HG02885 (cell line): ENCODE measurements around the gene SLCO2B1.
"Not testable (repeated sequence)": the region's sequence is repeated elsewhere in the genome, so short reads cannot be mapped to it uniquely, and the experiment has no call there.

Experiments used
- ATAC-seq: cut with Tn5 transposase; IDR thresholded peaks from one replicate; pipeline ENCODE4 v1.9.1; 2021; ENCODE audit warnings: mild to moderate bottlenecking; ENCODE audit not compliant: unreplicated experiment, poor library complexity

Gene SLCO2B1, protein sequence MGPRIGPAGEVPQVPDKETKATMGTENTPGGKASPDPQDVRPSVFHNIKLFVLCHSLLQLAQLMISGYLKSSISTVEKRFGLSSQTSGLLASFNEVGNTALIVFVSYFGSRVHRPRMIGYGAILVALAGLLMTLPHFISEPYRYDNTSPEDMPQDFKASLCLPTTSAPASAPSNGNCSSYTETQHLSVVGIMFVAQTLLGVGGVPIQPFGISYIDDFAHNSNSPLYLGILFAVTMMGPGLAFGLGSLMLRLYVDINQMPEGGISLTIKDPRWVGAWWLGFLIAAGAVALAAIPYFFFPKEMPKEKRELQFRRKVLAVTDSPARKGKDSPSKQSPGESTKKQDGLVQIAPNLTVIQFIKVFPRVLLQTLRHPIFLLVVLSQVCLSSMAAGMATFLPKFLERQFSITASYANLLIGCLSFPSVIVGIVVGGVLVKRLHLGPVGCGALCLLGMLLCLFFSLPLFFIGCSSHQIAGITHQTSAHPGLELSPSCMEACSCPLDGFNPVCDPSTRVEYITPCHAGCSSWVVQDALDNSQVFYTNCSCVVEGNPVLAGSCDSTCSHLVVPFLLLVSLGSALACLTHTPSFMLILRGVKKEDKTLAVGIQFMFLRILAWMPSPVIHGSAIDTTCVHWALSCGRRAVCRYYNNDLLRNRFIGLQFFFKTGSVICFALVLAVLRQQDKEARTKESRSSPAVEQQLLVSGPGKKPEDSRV

DNA sequence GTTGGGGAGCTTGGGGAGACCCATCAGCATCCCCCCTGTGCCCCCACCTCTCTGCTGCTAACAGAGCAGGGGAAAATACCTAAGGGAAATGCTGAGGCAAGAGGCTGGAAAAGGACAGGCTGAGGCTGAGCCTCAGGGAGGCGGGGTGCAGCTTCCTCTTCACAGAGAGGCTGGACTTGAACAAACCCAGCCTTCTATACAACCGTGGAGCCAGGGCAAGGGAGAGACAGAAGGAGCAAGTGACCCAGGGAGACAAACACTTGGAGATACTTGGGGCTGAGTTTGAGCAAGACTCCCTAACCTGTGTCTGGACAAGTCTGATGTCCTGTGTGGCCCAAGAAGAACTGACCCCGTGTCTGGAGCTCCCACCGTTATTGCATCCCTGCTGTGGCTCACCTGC, at the start of gene SLCO2B1:
Gene SLCO2B1, plus strand, starts transcription at position 229 of the 400 bp plus-strand sequence. CDS start 275 bp downstream, outside the sequence.
- ATAC-seq = no peak

DNA sequence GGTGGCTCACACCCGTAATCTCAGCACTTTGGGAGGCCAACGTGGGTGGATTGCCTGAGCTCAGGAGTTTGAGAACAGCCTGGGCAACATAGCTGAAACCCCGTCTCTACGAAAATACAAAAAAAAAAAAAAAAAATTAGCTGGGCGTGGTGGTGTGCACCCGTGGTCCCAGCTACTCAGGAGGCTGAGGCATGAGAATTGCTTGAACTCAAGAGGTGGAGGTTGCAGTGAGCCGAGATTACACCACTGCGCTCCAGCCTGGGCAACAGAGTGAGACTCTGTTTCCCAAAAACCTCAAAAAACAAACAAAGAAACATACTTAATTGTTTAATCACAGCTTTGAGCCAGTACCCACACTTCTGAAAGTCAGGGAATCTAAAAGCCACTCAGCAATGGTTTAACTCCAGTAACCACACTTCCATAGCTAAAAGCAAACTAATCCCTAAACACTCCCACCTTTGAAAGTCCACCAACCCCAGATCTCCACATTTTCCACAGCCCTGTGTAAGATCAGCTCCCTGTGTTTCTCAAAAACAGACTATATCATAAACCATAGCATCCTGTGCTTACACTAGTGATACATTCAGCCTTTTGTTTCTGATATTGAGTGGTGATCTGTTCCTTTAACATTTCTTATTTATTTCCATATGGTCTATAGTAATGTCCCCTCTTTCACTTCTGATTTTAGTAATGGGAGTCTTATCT, 49.3 kb upstream of the SLCO2B1 start:
- no peak for ATAC-seq

DNA sequence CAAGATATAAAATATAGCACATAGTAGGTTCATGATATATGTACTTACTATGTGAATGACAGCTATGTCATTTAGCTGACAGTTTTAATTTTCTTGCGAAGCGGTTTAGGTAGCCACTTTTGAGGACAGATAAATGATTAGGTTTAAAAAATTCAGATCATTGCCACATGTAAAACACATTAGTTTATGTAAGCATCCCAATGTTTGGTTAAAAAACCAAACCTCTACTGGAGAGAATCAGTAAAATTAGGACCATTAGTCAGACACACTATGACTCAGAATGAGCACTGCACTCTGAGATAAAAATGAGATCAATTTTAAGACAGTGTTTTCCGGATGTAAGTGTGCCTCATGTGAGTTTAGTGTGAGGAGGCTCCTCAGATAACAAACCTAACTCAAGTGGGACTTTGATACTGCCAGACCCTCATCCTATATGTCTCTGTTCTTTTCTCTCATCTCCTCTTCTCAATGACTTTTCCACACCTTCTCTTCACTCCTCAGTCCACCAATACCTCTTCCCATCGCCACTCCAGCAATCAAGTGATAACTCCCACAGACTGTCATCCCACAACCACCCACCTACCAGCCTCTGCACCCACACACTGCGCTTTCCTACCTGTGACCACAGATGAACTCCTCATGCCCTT, 47.4 kb upstream of the SLCO2B1 start:
- no peak for ATAC-seq

DNA sequence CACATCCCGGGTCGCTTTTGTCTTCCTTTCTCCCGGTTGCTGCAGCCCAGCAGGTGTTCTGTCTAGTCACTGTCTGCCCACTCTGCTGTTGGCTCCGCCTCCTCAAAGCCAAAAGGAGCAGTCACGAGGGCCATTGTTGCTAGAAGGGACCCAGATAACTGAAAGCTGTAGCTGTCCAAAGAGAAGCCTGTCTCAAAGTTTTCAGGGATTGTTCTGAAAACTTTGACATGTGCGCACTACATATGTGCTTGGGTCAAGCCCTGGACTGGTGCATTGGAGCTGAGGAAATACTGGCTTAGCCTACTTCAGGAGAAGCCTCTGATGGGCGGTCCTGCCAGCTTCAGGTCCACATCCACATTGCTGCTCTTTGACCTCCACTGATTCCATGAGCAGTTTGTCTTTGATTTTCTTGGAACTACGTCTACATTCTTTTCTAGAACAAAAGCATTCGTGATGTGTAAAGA, 45.4 kb upstream of the SLCO2B1 start:
- no peak for ATAC-seq

DNA sequence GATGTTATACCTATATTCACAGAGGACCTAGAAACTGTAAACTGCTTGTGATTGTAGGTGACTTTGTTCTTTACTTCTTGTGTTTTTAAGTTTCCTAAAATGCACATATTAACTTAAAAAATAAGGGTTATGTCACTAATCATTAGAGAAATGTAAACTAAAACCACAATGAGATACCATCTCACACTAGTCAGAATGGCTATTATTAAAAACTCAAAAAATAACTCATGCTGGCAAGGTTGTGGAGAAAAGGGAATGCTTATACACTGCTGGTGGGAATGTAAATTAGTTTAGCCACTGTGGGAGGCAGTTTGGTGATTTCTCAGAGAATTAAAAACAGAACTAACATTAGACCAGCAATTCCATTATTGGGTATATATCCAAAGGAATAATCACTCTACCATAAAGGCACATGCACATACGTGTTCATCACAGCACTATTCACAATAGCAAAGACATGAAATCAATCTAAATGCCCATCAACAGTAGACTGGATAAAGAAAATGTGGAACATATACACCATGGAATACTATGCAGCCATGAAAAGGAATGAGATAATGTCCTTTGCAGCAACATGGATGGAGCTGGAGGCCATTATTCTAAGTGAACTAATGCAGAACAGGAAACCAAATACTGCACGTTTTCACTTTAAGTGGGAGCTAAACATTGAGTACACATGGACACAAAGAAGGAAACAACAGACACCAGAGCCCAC, 44.8 kb upstream of the SLCO2B1 start:
- ATAC-seq = not testable (repeated sequence)

DNA sequence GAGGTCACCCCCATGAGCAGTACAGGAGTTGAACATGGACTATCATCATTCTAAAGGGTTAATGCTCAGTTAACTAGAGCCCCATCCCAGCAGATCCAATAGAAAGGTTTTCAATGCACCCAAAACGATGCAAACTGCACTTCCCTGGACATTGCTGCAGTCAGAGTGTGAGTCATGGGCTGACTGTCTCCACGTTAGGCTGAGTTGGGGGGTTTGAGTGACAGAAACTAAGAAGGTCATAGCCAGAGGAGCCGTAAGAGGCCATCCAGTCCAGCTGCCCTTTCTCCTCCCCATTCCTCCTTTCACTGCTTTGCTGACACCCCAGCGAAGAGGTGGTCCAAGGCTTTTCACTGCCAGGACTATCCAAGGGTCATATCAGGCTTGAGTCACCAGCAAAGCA, 43.7 kb upstream of the SLCO2B1 start:
- no peak for ATAC-seq

DNA sequence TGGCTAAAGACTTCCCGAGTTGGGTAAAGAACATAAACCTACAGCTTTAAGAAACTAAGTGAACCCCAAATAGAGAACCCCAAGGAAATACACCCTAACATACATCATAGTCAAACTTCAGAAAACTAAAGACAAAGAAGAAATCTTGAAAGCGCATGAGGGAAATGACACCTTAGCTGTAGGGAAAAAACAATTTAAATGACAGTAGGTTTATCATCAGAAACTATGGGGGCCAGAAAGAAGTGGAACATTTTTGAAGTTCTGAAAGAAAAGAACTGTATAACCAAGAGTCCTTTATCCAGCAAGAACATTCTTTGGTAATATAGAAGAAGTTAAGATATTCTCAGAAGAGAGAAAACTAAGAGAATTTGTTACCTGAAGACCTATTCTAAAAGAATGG, 38.7 kb upstream of the SLCO2B1 start:
- no peak for ATAC-seq

DNA sequence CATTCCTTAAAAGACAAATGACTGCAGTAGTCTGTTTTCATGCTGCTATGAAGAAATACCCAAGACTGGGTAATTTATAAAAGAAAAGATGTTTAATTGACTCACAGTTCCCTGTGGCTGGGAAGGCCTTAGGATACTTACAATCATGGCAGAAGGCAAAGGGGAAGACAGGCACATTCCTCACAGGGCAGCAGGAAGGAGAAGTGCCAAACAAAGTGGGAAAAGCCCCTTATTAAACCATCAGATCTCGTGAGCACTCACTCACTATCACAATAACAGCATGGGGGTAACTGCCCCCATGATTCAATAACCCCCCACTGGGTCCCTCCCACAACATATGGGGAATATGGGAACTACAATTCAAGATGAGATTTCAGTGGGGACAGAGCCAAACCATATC, 37.9 kb upstream of the SLCO2B1 start:
- no peak for ATAC-seq

DNA sequence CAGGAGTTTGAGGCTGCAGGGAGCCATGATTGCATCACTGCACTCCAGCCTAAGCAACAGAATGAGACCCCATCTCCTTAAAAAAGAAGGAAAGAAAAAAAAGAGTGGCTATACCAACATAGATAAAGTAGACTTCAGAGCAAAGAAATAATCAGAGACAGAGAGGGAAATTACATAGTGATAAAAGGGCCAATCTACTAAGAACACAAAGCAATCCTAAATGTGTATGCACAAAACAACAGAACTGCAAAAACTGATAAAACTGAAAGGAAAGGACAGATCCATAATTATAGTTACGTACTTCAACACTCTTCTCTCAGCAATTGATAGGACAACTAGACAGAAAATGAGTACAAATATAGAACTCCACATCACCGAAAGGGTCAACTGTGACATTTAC, 36.4 kb upstream of the SLCO2B1 start:
- ATAC-seq = no peak

DNA sequence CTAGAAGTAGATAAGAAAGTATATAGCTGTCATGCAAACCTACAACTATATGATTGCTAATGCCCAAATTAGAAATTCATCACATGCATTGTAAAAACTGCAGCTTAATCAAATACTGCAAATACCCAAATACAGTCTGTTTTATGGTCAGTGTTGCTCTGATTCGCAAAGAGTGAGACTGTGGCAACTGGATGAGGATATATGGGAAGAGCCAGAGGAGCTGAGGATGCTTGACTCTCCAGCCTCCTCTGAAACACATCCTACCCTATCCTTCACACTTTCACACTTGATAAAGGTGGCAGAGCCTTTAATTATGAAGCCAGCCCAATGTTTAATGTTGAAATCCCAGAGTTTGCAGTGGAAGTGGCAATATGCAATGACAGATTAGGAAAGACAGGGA, 32.3 kb upstream of the SLCO2B1 start:
- ATAC-seq = no peak

DNA sequence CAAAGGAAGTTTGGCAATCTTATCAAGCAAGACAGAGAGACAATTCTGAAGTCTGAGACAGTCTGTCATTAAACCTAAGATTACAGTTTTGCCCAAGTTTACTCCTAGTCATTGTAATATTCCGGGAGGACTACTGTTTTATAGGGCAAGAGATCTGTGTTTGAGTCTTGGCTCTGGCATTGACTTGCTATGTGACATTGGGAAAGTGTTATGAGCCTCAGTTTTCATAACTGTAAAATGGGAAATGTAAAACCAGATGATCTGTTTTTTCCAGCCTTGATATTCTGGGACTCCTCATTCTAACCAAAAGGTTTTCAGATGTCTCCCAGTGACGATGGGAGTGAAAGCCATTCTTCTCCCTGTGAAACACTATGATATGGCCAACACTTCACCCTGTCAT, 24.3 kb upstream of the SLCO2B1 start:
- ATAC-seq = no peak

DNA sequence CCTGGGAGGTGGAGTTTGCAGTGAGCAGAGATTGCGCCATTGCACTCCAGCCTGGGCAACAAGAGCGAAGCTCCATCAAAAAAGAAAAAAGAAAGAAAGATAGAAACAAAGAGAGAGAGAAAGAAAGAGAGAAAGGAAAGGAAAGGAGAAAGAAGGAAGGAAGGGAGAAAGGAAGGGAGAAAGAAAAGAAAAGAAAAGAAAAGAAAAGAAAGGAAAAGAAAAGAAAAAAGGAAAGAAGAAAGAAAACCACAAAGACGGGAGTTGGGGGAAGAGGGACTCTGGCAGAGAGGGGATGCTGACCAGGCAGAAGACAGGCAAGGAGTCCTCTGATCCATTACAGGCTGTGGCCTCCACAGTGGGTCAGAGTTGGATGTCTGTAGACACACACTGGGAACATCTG, 18.8 kb upstream of the SLCO2B1 start:
- no peak for ATAC-seq

DNA sequence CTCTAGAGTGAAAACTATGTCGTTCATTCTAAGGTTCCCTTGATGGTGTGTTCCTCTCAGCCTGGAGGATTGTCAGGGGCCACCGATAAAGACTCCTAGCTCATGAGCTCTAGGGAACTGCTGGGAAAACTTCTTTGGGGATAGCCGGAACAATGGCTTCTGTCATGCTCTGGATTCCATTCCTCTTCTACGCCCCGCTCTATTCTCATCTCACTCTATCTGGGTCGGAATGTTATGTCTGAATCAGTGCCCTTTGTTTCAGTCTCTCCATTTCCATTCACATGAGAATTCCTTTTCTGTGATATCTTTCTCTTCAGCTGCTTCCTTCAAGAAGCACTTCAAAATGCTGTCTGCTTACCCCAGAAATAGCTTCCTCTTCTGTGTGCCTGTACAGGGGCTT, 16.9 kb upstream of the SLCO2B1 start:
- no peak for ATAC-seq

DNA sequence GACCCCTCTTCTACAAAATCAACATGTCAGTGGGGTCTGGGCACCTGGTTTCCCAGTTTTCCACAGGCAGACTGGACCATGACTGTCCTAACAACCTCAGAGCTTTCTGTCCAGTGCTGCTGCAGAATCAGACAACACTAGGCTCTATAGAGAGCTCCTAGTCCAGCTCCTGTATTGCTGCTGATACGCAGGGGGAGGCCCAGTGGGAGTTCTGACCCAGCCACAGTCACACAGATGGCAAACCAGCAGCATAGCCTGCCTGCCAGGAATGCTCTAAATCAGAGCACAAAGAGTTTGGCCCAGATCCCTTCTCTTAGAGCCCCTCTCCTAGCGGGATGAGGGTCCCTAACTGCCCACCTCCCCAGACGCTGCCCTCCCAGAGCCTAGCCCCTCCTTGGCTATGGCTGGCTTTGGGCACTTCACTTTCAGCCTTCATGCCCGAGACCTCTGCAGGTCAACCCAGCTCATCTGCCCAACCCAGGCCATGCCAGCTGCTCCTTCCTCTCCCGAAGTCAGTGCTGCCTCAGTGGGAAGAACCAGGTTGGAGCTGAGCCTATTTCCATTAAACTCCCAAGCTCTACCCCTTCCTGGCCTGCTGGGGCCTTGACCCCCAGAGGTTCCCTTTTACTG, 15.8 kb upstream of the SLCO2B1 start:
- ATAC-seq = no peak

DNA sequence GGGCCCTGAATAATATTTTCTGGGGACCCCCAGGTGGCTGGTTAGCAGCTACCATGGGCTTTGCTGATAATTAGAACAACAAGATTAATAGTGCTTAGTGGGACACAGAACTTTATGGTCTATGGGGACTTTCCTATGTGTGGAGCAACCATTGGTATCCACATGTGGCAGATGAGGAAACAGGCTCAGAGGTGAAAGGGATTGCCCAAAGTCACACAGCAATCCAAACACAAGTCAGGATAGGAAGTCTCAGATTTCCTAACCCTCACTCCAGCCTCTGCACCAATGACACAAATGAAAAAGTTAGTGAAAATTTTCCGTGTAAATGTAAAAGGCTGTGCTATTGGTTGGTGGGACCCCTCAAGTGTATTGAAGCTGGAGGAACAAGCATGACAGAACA, 15.3 kb upstream of the SLCO2B1 start:
- no peak for ATAC-seq

DNA sequence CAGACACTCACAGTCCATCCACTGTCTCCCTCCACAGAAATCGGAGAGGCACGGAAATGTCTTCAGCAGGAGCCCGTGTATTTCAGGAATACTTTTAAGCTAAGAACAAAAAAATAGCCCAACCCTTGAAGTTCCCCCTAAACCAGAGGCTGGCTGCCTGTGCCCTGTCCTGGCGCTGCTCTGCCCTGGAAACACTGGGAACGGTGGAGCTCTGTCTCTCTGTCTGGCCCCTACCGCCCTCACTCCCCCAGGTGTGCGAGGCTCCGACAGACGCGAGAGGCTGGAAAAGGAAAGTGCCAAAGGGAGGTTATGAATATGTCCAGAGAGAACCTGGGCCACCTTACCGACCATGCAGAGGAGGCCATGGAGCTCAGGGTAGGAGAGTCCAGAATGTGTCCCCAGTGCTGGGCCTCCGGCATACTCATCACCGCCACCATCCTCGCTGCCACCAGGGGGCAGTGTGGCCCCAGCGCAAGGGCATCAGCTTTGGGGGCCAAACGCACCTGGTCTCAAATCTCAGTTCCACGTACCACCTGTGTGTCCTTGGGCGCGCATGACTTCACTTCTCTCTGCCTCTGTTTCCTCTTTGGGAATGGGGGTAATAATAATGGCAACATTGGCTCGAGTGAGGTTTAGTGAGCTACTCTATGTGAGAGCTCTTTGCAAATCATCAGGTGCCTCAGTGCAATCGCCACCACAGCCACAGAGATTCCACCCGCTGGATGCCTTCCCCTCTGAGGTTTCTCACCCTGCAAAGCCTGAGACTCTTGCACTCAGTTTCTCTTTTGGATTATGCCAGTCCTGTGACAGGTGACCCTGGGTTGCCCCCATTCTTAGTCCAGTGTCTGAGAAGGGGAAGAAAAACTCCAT, 10.4 kb upstream of the SLCO2B1 start:
- no peak for ATAC-seq

DNA sequence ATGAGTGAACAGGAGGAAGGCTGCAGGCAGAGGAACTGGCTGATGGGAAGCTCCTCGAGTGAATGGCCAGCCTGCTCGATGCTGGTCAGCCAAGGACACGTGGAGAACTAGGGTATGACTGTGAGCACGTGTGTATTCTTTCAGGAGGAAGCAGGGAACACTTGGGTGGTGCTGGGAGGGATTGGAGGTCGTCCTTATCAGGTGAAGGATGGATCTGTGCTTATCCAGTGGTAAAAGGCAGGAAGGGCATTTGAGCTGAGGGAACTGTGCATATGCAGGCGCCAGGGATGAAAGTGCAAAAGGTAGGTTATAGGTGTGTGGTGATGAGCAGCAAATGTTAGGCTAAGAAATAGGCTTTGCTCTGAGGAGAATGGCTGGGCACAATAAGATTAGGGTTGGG, 9.7 kb upstream of the SLCO2B1 start:
- no peak for ATAC-seq

DNA sequence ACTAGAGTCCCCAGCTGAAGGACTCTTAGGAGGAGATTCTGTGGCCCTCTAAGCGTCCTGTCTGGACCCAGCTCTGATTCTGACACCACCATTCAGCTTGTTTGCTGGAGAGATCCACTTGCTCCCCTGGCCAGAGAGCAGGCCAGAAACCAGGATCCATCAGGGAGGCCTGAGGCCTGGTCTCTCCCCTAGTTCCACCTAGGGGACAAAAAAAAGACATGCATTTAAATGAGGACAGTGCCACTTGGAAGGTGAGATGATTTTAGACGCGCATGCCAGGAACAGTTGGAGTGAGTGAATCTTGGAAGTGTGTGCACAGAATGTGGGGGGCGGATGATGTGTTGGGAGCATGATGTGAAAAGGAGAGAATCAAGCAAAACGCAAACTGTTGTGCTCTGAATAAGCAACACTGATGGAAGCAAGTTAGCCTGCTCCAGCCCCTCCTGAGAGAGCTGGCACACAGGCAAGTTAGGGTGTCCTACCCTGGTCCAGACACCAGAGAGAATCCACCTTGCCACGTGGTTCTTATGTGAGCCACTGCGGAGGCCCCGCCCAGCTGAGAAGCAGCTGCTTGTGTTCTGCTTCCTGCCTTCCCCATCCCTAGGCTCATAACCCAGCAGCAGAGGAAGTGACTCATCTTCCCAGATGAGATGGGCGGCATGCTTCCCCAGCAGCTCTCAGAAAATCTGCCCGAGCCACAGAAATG, 8.0 kb upstream of the SLCO2B1 start:
- no peak for ATAC-seq
